Heart right ventricle (tissue), 16 donors: ENCODE data around the gene PNN. TPM values are rescaled to one million over a fixed set of nuclear protein-coding genes. Genes with fewer than 3 reads are reported as not detected.
A peak's percentile ranks its signal among the peaks of the same experiment; 100 is the strongest.
"Not testable (repeated sequence)": the region's sequence is repeated elsewhere in the genome, so short reads cannot be mapped to it uniquely, and the experiment has no call there.

ENCODE experiments used
- ATAC-seq, 8 donors: fragments of 200-7000 bp; cut with Tn5 transposase; one replicate each; pipeline ENCODE4 v1.9.1; 2020; ENCODE audit warnings: mild to moderate bottlenecking in 8 of 8, moderate library complexity in 8 of 8, moderate number of reproducible peaks in 1 of 8
- DNase-seq, 2 donors: peaks; one replicate each; pipeline ENCODE4 v3.0.0-alpha.2; 2020
- H3K27ac ChIP-seq, 10 donors: fragments of 200-600 bp; sonication (generic) in 2 of 10; one replicate each; pipeline versions ENCODE4 v1.5.0 to v1.8.0; 2020 to 2022; ENCODE audit warnings: mild to moderate bottlenecking in 3 of 10
- H3K27me3 ChIP-seq, 7 donors: fragments of 200-600 bp; one replicate each; pipeline ENCODE4 v1.8.0; 2021 to 2022; ENCODE audit warnings: mild to moderate bottlenecking in 2 of 7
- H3K36me3 ChIP-seq, 9 donors: fragments of 200-600 bp; sonication (generic) in 1 of 9; one replicate each; pipeline versions ENCODE4 v1.5.0 to v1.8.0; 2020 to 2022; ENCODE audit warnings: mild to moderate bottlenecking in 2 of 9
- H3K4me1 ChIP-seq, 9 donors: fragments of 200-600 bp; sonication (generic) in 1 of 9; one replicate each; pipeline versions ENCODE4 v1.5.0 to v1.8.0; 2020 to 2022; ENCODE audit warnings: mild to moderate bottlenecking in 4 of 9
- H3K4me3 ChIP-seq, 10 donors: fragments of 200-600 bp; sonication (generic) in 2 of 10; one replicate each; pipeline versions ENCODE4 v1.5.0 to v1.8.0; 2020 to 2022; ENCODE audit warnings: mild to moderate bottlenecking in 7 of 10, moderate library complexity in 2 of 10
- H3K9me3 ChIP-seq, 11 donors: fragments of 200-600 bp in 10 of 11; sonication (generic) in 2 of 11; one replicate each; pipeline versions ENCODE4 v1.5.0 to v1.8.0; 2013 to 2022; ENCODE audit warnings: mild to moderate bottlenecking in 2 of 11, control low read depth in 1 of 11, moderate library complexity in 1 of 11
- CTCF ChIP-seq, 9 donors: fragments of 200-600 bp; sonication (generic) in 2 of 9; IDR thresholded peaks; one replicate each; pipeline versions ENCODE4 v1.5.0 to v1.8.0; 2021 to 2022; ENCODE audit warnings: antibody characterized with exemption in 9 of 9, mild to moderate bottlenecking in 5 of 9, moderate library complexity in 1 of 9
- WGBS, 2 donors: extraction: QIAGEN DNeasy Blood & Tissue Kit; methylation state at CpG; one replicate each; pipeline ENCODE4 v1.1.7; 2013; ENCODE audit warnings: inconsistent platforms in 1 of 2; 5-methylcytosine and 5-hydroxymethylcytosine counted together
- intact Hi-C, 10 donors: fragments of 100-400 bp; cut with DNase I; formaldehyde crosslinking; loops; one replicate each; pipeline versions ENCODE4 v1.11.1 to v1.14.2; 2022
- long read RNA-seq, 3 donors: library from polyadenylated mRNA; unstranded; transcript quantifications; one replicate each; pipeline ENCODE4 v2.0.0, GENCODE V29; 2020 to 2021
- polyA plus RNA-seq, 2 donors: library from polyadenylated mRNA; stranded (reverse); fragments of 200-250 nt; gene quantifications; one replicate each; pipeline ENCODE4 v1.2.3, GENCODE V29; 2013
- total RNA-seq, 10 donors: library from RNA; stranded (reverse); fragmentation: NEBNext Ultra II Directional in 3 of 10; extraction: Animal tissue kit (Norgen Biotek cat#: 25700) in 3 of 10; gene quantifications; one replicate each; pipeline versions ENCODE4 v1.2.1 to v1.2.4, GENCODE V29; 2021 to 2023
- donor health status: Arrhythmogenic right ventricular cardiomyopathy.
- donor health status: ischemic (EF 13 %, LVEDD 7.1; RV severe dilation, severe dysfunction).
- donor health status: healthy with polysubstance abuse.
- donor health status: DM: no; HTN: yes; CAD: no.
- donor health status: DM: no; HTN: no; CAD: no.
- donor health status: ischemic (EF 25% LVEDD 6.9; RV normal size, moderate dysfunction).
- donor health status: ischemic (EF 25% LVEDD 5.7; RV mildly dilated, moderate dysfunction).
- donor health status: healthy.
- donor health status: DM: yes; HTN: yes; CAD: no.
- donor health status: Ischemic cardiomyopathy.
- donor health status: ischemic (EF 35%, LVEDD 5.7; RV mildly dilated, moderate dysfunction).
- donor health status: nonischemic (EF 11% LVEDD 7.7; RV severe dilation, severe dysfunction).
- donor health status: DM: yes; HTN: yes; CAD: no.
- donor health status: PGD.
- donor health status: ischemic (EF 29% LVEDD 5.4; RV normal size, mild dysfunction).
- donor health status: nonischemic (EF 23%, LVEDD 6.1; RV moderate dilation, normal function).

The PNN gene
- total RNA-seq (10 to 100 TPM; 16.8 to 31.0 (median 20.5) TPM), polyA plus RNA-seq (10 to 100 TPM; 18.9 to 54.4 TPM)
- long read RNA-seq, donor 1, transcript PNN-201 (9 exons, 3,576 nt), result major isoform, 20 of 25 reads
- long read RNA-seq, donor 1, partial matches to known transcripts, result 2 of 25 reads
- long read RNA-seq, donor 1, other reads (novel, unspliced or antisense), result 3 of 25 reads
- long read RNA-seq, donor 2, transcript PNN-201 (9 exons, 3,576 nt), result major isoform, 17 of 21 reads
- long read RNA-seq, donor 2, partial matches to known transcripts, result 2 of 21 reads
- long read RNA-seq, donor 2, other reads (novel, unspliced or antisense), result 2 of 21 reads
- long read RNA-seq, donor 3, transcript PNN-201 (9 exons, 3,576 nt), result major isoform, 11 of 20 reads
- long read RNA-seq, donor 3, partial matches to known transcripts, result 3 of 20 reads
- long read RNA-seq, donor 3, other reads (novel, unspliced or antisense), result 5 of 20 reads

DNA sequence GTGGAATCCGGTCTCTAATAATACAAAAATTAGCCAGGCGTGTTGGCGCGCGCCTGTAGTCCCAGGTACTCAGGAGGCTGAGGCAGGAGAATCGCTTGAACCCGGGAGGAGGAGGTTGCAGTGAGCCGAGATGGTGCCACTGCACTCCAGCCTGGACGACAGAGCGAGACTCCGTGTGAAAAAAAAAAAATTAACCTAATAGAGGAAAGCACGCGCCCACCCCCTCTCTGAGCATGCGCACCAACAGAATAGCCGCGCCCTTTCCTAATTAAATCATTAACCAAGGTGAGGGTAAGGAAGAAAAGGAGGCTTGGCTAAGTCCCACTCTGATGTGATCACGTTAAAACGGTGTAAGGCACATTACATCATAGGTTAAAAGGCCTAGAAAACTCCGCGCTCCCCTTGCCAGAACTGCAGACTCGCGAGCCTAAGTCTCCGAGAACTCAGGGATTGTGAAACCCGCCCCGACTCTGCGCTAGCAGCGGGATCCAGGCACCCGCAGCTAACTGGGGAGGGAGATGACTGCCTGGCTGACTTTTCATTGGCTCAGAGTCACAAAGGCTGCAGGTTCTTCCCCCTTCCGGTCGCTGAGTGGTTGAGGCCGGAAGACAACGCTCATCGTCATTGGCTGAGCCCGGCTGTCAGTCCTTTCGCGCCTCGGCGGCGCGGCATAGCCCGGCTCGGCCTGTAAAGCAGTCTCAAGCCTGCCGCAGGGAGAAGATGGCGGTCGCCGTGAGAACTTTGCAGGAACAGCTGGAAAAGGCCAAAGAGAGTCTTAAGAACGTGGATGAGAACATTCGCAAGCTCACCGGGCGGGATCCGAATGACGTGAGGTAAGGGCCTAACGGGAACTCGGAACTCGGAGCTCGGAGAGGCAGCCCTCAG, at the start of gene PNN:
Gene PNN (plus strand): TSS at position 695 of the 885 bp plus-strand sequence. CDS start 26 bp downstream, at position 721.
- DNase-seq, result peak; percentile 94 to 98
- ATAC-seq, result peak; percentile 95 to 98 (median 97)
- peaks cover 0 to 39% (median 32%) of the 10 kb centered on the region in 9 donors for H3K36me3 ChIP-seq
- peak within 1 kb of the TSS; percentile 65 to 96 (median 92) for H3K27ac ChIP-seq
- intact Hi-C loops, result loop anchor here in 9 of 10 donors (1.0 to 10.0 kb wide), 12 partner anchors 63 to 258 kb away; partner anchors contain the start of genes FBXO33 (in 5 of the 9), SEC23A (in 4 of the 9) and GEMIN2 (in 1 of the 9)
- H3K4me3 ChIP-seq, result peak within 1 kb of the TSS; percentile 59 to 96 (median 83)
- no peaks in the 10 kb centered on the region for H3K9me3 ChIP-seq
- no peak for TF ChIP-seq CTCF (IDR thresholded peaks at IDR 0.05)
- H3K4me1 ChIP-seq, result peaks cover 0 to 31% (median 26%) of the 10 kb centered on the region in 9 donors
- no peaks in the 10 kb centered on the region for H3K27me3 ChIP-seq
- 4% methylated on average over 56 of the region's 56 CpGs for WGBS, 2 donors

DNA sequence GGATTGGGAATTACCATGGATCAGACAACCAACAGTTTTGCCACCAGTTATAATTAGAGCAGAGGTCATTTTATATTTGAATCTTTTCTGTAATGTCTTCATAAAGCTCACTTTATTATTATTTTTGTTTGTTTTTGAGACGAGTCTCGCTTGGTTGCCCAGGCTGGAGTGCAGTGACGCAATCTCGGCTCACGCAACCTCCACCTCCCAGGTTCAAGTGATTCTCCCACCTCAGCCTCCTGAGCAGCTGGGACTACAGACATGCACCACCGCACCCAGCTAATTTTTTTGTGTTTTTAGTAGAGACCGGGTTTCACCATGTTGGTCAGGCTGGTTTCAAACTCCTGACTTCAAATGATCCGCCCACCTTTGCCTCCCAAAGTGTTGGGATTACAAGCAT, 37.2 kb upstream of the PNN start:
- H3K4me1 ChIP-seq, H3K9me3 ChIP-seq, DNase-seq, H3K4me3 ChIP-seq, H3K27ac ChIP-seq, ATAC-seq, H3K27me3 ChIP-seq, intact Hi-C loops: not testable (repeated sequence)
- WGBS, 2 donors, result 94 to 99% methylated on average over 8 of the region's 8 CpGs
- H3K36me3 ChIP-seq, result peaks cover 0 to 93% (median 10%) of the 10 kb centered on the region in 9 donors

DNA sequence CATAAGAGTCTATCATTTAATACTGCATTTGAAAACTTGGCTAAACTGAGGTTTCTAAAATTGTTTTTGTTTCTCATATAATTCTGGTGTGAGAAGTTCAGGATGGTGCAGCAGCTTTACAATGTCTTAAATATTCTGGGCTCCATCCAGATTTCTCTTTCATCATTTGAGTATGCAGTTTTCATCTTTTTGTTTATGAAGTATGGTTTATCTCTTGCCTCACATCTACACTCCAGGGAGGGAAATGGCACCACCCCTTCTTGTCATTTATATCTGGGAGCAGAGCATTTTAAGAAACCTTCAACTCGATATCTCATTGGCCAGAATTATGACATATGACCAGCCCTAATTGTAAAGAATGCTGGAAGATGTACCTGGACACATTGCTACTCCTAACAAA, 36.6 kb upstream of the PNN start:
- intact Hi-C loops, result no loop called here
- no peak overlapping the region for H3K4me3 ChIP-seq
- DNase-seq (no peak), ATAC-seq (no peak)
- no peak for TF ChIP-seq CTCF (IDR thresholded peaks at IDR 0.05)
- H3K4me1 ChIP-seq, result no peaks in the 10 kb centered on the region
- peaks cover 0 to 3% (median 0%) of the 10 kb centered on the region in 11 donors for H3K9me3 ChIP-seq
- no peaks in the 10 kb centered on the region for H3K27me3 ChIP-seq
- H3K36me3 ChIP-seq, result peaks cover 0 to 93% (median 10%) of the 10 kb centered on the region in 9 donors
- no peak overlapping the region for H3K27ac ChIP-seq
- WGBS, 2 donors, result 91 to 95% methylated on average over 1 of the region's 1 CpG

- Histone ChIP-seq H3K27me3 (no peaks in the 10 kb centered on the region), H3K9me3 (peaks cover 0 to 3% (median 0%) of the 10 kb centered on the region in 11 donors), H3K4me1 (no peaks in the 10 kb centered on the region), H3K27ac (no peak overlapping the region), H3K4me3 (no peak overlapping the region), H3K36me3 (peaks cover 0 to 86% (median 5%) of the 10 kb centered on the region in 9 donors)
- DNase-seq (no peak), ATAC-seq (no peak)
- intact Hi-C loops, result no loop called here
- 95 to 98% methylated on average over 3 of the region's 3 CpGs for whole genome bisulfite sequencing, 2 donors
- no peak for TF ChIP-seq CTCF (IDR thresholded peaks at IDR 0.05)
Observed at GRCh38 chr14:39140170-39140569, 34.9 kb upstream of the PNN start.

DNA sequence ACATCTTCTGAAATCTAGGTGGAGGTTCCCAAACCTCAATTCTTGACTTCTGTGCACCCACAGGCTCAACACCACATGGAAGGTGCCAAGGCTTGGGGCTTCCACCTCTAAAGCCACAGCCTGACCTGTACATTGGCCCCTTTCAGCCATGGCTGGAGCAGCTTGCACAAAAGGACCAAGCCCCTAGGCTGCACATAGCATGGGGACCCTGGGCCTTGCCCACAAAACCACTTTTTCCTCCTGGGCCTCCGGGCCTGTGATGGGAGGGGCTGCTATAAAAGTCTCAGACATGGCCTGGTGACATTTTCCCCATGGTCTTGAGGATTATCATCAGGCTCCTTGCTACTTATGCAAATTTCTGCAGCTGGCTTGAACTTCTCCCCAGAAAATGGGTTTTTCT, 33.4 kb upstream of the PNN start:
- ATAC-seq, intact Hi-C loops, H3K9me3 ChIP-seq, H3K4me3 ChIP-seq, DNase-seq, H3K4me1 ChIP-seq, H3K27ac ChIP-seq, H3K27me3 ChIP-seq: not testable (repeated sequence)
- H3K36me3 ChIP-seq, result peaks cover 0 to 84% (median 5%) of the 10 kb centered on the region in 9 donors
- WGBS, 2 donors, result 95 to 100% methylated on average over 1 of the region's 1 CpG

DNA sequence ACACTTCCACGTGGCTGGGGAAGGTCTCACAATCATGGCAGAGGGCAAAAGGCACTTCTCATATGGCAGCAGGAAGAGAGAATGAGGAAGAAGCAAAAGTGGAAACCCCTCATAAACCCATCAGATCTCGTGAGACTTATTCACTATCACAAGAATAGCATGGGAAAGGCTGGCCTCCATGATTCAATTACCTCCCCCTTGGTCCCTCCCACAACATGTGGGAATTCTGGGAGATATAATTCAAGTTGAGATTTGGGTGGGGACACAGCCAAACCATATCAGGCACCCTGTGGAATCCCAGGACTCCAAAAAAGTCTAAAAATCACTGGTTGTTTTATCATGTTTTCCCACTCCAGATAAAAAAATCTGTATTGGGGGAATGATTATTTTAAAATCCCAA, 31.8 kb upstream of the PNN start:
- 76 to 83% methylated on average over 2 of the region's 2 CpGs for WGBS, 2 donors
- H3K36me3 ChIP-seq, result peaks cover 0 to 83% (median 5%) of the 10 kb centered on the region in 9 donors
- intact Hi-C loops, H3K4me1 ChIP-seq, H3K27me3 ChIP-seq, DNase-seq, H3K4me3 ChIP-seq, ATAC-seq, H3K27ac ChIP-seq, H3K9me3 ChIP-seq: not testable (repeated sequence)
